T-helper 1 cell treated with Interleukin-12 subunit alpha and Interleukin-12 subunit beta and Interleukin-4 antibody, amounts not matched to agents 30 ng/mL and 1 ng/mL, for 36 hours (primary cell): ENCODE measurements around the gene PSD4. TPM values are rescaled to one million over a fixed set of nuclear protein-coding genes. Genes with fewer than 3 reads are reported as not detected.

Experiments used
- intact Hi-C: fragments of 100-400 bp; cut with micrococcal nuclease; formaldehyde crosslinking; loops from one replicate; pipeline ENCODE4 v1.15.1; 2024
- total RNA-seq: library from RNA; stranded (reverse); gene quantifications from 2 replicates; pipeline ENCODE4 v1.2.3, GENCODE V29; 2022

Gene PSD4
- total RNA-seq, 1 donor from 2014 or later, result 334 TPM

GRCh38 chr2:113182471-113183260, 8.9 kb downstream of the PSD4 start:
- intact Hi-C loops, result no loop called here

DNA sequence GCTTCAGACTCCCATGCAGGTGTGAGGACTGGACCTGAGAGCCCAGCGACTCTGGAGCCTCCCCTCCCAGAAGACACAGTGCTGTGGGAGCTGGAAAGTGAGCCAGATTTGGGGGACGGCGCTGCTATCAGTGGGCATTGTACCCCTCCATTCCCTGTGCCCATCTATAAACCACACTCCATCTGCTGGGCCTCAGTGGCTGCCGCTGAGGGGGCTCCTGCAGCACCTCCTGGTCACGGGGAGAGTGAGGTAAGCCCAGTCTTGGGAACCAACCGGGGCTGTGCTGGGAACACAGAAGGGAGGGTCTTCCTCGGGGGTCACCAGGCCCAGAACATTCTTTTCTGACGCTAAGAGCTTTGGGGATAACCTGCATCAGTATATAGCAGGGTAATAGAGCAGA, 9.5 kb downstream of the PSD4 start:
- intact Hi-C loops, result no loop called here

DNA sequence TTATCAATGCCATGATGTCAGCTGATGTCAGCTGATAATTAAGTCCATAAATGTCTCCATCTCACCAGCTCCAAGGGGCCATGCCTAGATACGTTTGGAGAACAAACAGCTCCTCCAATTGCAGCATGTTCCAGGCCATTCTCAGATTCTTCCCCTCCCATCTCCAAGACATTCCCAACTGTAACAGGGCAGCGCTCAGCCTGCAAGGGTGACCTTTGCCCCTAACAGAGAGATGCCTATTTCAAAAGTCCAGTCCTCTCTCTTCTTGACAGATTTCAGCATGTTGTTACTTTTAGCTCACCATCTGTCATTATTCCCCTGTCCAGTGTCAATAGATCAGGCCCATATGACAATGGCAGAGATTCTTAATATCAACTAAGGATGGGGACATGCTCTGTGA, 9.9 kb downstream of the PSD4 start:
- intact Hi-C loops, result no loop called here

DNA sequence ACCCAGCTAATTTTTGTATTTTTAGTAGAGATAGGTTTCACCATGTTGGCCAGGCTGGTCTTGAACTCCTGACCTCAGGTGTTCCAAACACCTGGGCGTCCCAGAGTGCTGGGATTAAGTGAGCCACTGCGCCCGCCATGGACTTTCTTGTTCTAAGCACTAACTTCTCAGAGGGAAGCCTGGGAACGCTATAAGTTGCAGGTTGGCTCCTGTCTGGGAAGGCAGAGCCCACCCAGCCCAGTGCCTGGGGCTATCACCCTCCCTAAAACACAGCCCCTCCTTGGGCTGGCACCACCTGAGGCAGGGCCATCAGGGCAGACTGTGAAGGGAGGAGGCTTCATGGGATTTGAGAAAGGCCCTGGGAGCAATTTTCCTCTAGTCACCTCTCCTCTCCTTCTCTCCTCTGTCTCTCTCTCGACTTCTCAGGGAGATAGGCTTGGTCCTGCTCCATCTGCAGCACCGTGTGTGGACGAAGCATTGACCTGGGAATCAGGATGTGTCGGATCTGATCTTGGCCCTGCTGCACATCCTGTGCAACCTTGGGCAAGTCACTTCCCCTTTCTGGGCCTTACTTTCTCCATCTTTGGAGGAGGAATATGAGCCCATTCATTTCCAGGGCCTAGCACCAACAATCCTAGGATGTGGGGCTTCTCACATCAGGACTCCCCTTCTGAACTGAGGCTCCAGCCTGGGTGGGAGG, 10.9 kb downstream of the PSD4 start:
- intact Hi-C loops, result no loop called here

DNA sequence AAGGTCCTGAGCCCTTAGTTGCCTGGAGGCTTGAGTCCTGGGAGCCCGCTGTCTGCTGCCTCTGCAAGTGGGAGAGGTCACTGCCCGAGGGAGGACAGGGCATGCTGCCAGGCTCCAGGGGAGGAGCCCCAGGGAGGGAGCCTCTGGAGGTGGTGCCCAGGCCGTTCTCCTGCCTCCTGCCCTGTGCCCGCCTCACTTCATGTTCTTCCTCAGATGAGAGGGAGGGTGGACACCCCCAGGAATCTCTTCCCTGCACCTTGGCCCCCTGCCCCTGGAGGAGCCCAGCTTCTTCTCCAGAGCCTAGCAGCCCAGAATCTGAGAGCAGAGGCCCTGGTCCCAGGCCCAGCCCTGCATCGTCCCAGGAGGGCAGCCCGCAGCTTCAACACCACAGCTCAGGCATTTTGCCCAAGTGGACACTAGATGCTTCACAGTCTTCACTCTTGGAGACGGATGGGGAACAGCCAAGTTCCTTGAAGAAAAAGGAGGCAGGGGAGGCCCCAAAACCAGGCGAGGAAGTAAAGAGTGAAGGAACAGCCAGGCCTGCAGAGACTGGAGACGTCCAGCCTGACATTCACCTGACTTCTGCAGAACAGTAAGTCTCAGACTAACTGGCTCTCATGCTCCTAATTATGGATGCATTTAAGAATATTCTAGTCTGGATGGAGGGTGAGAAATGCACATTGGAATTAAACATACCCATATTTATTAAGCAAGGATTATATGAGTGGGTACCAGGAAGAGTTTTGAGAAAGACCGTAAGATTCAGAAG, 12.1 kb downstream of the PSD4 start:
- intact Hi-C loops, result no loop called here

- intact Hi-C loops, result no loop called here
Measured at GRCh38 chr2:113186433-113186796, 12.6 kb downstream of the PSD4 start.

- intact Hi-C loops, result no loop called here
Measured at GRCh38 chr2:113187771-113188170, 14.0 kb downstream of the PSD4 start.

DNA sequence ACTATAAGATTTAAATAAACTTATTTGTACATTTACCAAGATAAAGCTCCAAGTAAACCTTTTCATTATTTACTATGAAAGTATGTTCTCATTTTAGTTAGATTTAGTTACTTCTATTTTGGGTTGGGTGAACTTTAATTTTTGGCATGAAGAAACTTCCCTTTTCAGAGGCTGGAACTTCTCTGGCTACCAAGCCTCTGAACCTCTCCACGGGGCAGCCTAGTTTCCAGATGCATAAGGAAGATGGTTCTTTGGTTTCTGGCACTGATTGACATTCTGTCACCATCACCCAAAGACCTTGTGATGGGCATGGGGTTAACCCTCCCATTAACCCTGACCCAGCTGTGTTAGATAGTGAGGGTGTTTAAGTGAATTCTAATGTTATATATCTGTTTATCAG, 17.1 kb downstream of the PSD4 start:
- intact Hi-C loops, result no loop called here

DNA sequence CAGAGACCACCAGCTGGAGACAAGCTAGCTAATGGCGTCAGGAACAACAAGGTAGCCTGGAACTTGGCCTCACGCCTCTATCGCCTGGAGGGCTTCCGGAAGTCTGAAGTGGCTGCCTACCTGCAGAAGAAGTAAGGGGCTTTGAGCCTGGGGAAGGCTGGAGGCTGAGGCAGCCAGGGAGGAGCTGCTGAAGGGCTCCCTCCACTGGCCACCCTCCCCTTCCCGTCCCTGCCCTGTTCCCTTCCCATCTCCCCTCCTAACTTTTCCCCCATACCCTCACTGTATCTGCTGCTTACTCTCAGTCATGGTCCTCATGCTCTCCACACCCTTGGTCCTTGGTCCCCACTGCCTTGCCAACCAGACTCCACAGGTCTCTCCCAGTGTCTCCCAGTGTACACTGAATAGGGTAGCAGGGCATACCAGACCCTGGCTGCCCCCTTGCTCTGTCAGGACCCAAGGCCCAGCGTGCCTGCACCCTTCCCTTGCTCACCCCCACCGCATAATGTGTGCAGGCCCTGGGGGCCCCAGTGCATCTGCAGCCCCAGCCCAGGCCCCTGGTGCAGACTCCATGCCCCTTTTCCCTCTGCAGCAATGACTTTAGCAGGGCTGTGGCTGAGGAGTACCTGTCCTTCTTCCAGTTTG, 18.8 kb downstream of the PSD4 start:
- intact Hi-C loops, result no loop called here

DNA sequence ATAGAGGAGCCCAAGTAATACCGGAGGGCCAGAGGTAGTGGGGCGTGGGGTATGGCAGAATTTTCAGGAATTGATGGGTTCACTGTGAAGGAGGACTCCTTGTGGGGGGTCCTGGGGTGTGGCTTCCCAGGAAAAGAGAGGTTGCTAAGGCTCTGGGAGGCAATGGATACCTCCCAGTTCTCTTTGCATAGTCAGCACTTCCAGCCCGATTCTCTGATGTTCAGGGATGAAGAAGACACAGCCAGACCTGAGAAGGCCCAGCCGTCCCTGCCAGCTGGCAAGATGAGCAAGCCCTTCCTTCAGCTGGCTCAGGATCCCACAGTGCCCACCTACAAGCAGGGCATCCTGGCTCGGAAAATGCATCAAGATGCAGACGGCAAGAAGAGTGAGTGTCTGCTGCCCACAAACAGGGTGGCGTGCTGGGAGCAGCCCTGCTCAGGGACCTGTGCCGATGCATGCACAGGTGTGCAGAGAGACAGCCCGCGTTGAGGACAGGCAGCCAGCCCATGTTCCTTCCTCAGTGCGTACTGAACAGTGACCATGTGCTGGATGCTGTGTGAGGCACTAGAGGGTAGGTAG, 22.2 kb downstream of the PSD4 start:
- intact Hi-C loops, result loop anchor here (5.0 kb wide), 1 partner anchor 39 kb away; no protein-coding TSS in a partner anchor

GRCh38 chr2:113196839-113197238, 23.1 kb downstream of the PSD4 start:
- intact Hi-C loops, result loop anchor here (5.0 kb wide), 1 partner anchor 40 kb away; no protein-coding TSS in a partner anchor

DNA sequence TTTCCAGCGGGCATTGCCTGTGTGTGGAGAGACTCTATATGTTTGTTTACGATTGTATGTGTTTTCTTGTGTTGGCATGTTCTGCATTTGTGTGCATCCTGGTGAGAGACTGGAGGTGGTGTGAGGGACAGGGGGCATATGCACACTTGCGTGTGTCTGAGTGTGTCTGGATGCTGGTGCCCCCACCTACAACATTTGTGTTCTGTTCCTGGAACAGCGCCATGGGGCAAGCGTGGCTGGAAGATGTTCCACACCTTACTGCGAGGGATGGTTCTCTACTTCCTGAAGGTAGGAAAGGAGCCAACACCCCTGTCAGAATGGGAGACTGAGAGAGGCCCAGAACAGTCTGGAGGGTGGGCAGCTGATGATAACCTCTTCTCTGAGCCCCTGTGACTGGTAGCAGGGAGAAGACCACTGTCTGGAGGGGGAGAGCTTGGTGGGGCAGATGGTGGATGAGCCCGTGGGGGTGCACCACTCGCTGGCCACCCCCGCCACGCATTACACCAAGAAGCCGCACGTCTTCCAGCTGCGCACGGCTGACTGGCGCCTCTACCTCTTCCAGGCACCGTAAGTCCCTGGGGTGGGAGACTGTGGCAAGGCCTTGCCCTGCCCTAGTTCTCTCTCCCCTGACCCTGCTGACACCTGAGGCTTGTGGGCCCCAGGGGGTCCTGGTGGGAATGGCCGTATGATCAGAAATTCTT, 23.7 kb downstream of the PSD4 start:
- intact Hi-C loops, result loop anchor here (5.0 kb wide), 1 partner anchor 40 kb away; no protein-coding TSS in a partner anchor

GRCh38 chr2:113198048-113198789, 24.4 kb downstream of the PSD4 start:
- intact Hi-C loops, result loop anchor here (5.0 kb wide), 1 partner anchor 41 kb away; no protein-coding TSS in a partner anchor

DNA sequence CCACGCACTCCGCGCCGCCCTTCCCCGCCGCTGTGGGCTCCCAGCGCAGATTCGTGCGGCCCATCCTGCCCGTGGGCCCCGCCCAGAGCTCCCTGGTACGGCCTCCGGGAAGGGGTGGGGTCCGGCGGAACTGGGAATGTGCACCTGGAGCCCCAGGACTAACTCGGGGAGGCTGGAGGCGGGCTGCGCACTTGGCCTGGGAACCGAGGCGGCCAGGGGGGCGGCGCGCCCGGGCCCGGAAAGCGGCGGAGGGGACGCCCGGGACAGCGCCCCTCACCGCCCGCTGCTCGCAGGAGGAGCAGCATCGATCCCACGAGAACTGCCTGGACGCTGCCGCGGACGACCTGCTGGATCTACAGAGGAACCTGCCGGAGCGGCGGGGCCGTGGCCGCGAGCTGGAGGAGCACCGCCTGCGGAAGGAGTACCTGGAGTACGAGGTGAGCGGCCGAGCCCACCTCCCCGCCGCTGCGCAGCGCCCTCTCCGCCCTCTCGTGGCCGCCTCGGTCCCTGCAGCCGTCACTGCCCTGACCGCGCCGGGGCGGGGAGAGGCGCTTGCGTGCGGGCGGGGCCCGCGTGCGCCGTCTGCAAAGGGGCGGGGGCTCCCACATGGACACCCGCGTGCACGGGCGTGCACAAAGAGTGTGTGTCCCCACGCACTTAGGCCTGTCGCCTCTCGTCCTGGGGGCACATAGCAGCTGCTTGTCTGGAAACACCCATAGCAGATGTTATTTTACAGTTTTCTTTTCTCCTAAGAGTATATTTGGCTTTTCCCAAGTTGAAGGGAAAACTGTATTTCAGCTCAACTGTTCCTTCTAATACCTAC, 25.2 kb downstream of the PSD4 start:
- intact Hi-C loops, result loop anchor here (1.0 to 5.0 kb wide), 5 partner anchors 25 to 119 kb away; no protein-coding TSS in a partner anchor

DNA sequence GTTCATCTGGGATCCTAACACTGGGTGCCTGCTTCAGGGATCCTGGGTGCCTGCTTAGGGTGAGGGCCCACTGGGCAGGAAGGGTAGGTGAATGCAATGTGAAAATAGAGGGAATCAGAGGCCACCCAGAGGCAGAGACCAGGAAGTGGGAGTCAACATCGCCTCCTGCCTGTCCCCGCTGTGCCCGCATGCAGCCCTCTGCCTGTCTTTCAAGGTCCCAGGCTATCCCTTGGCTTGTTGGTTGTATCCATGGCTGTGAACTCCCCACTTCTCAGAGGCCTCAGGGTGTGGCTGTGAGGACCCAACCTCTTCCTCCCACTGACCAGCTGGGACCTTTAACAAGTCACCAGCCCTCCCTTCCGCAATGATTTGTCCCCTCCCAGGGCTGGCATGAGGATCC, 26.5 kb downstream of the PSD4 start:
- intact Hi-C loops, result loop anchor here (5.0 kb wide), 1 partner anchor 192 kb away; no protein-coding TSS in a partner anchor

DNA sequence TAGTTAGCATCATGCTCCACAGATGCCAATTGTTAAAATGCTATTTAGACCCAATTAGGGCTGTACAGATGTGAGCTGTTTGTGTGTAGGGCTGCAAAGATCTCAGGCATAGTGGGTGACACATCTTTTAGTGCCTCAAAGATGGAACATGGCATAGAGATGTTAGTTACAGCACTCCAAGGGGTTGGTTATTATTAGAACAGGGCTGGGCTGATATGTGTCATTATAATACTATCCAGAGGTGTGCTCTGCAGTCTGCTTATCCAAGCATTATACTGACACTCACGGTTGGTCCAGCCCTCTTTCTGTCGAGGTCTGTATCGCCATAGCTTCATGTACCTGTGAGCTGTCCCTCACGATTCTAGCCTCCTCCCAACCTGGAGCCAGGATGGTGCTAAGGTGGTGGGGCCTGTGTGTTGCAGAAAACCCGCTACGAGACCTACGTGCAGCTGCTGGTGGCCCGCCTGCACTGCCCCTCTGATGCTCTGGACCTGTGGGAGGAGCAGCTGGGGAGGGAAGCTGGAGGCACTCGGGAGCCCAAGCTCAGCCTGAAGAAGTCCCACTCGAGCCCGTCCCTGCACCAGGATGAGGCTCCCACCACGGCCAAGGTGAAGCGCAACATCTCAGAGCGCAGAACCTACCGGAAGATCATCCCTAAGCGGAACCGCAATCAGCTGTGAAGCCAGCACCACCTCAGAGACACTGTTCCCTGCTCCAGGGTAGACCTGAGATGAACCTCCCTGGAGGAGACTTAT, 27.1 kb downstream of the PSD4 start:
- intact Hi-C loops, result loop anchor here (5.0 kb wide), 1 partner anchor 191 kb away; no protein-coding TSS in a partner anchor

GRCh38 chr2:113201496-113202304, 27.9 kb downstream of the PSD4 start:
- intact Hi-C loops, result loop anchor here (5.0 kb wide), 1 partner anchor 191 kb away; no protein-coding TSS in a partner anchor
